ENCODE results near the gene SMURF2. TPM values are rescaled to one million over a fixed set of nuclear protein-coding genes. Genes with fewer than 3 reads are reported as not detected.

Gene SMURF2
- total and polyA plus RNA-seq, 2 donors (not counting 1 experiment from before 2014, with no cell fraction given) = 96.3 to 108 TPM

DNA sequence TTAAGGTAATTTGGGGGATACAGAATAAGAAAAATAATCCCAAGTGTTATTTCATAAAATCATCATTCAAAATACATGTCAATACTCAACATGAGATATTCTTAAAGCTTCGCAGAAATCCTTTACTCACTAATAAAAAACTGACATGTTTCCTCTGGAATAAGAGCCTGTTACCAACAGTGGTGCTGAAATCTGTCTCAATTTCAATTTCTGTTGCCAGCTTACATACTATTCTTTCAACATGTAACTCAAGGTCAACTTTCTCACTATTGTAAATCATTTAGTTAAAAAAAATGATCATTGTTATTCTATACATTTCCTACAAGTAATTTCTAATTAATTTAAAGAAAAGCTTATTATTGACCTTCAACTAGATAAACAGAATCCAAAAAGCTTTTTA is 87.5 kb downstream of the SMURF2 start:
- Histone ChIP-seq H4K20me1 (ENCODE audit: control insufficient read depth, extremely low read depth, insufficient read depth, low read length) (no peaks in the 10 kb centered on the region), H3K4me3 (replicated peaks in 1 of 4; ENCODE audit: control extremely low read depth in 1 of 4, insufficient read depth in 1 of 4, low read depth in 3 of 4, low read length in 4 of 4) (no peak overlapping the region), H3K9ac (ENCODE audit: insufficient read depth, low read length) (no peak overlapping the region), H2AFZ (ENCODE audit: low read length) (no peak overlapping the region), H3K27me3 (ENCODE audit: control insufficient read depth, insufficient read depth, low read length) (no peaks in the 10 kb centered on the region), H3K36me3 (ENCODE audit: control insufficient read depth, insufficient read depth, low read length) (peaks cover 5% of the 10 kb centered on the region), H3K4me1 (ENCODE audit: control insufficient read depth, extremely low read depth, insufficient read depth, low read length) (peaks cover 7% of the 10 kb centered on the region), H3K79me2 (ENCODE audit: control insufficient read depth, insufficient read depth, low read length) (peaks cover 28% of the 10 kb centered on the region), H3K27ac (ENCODE audit: insufficient read depth, low read length) (no peak overlapping the region), H3K4me2 (ENCODE audit: extremely low read depth, insufficient read depth, low read length) (no peak overlapping the region), H3K9me3 (ENCODE audit: control insufficient read depth, insufficient read depth, low read depth, low read length) (no peaks in the 10 kb centered on the region)
- DNase-seq (ENCODE audit: low read depth in 2 of 2) = peak in 1 of 2 donors; percentile 12
- no peak for TF ChIP-seq EZH2 (IDR thresholded peaks at IDR 0.05; ENCODE audit: low read length, missing control alignments)
- TF ChIP-seq, protein P1, sequence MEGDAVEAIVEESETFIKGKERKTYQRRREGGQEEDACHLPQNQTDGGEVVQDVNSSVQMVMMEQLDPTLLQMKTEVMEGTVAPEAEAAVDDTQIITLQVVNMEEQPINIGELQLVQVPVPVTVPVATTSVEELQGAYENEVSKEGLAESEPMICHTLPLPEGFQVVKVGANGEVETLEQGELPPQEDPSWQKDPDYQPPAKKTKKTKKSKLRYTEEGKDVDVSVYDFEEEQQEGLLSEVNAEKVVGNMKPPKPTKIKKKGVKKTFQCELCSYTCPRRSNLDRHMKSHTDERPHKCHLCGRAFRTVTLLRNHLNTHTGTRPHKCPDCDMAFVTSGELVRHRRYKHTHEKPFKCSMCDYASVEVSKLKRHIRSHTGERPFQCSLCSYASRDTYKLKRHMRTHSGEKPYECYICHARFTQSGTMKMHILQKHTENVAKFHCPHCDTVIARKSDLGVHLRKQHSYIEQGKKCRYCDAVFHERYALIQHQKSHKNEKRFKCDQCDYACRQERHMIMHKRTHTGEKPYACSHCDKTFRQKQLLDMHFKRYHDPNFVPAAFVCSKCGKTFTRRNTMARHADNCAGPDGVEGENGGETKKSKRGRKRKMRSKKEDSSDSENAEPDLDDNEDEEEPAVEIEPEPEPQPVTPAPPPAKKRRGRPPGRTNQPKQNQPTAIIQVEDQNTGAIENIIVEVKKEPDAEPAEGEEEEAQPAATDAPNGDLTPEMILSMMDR (conservative IDR thresholded peaks at IDR 0.05 in 1 of 2, IDR thresholded peaks at IDR 0.05 in 1 of 2; ENCODE audit: low read depth in 1 of 2, low read length in 2 of 2) = no peak

DNA sequence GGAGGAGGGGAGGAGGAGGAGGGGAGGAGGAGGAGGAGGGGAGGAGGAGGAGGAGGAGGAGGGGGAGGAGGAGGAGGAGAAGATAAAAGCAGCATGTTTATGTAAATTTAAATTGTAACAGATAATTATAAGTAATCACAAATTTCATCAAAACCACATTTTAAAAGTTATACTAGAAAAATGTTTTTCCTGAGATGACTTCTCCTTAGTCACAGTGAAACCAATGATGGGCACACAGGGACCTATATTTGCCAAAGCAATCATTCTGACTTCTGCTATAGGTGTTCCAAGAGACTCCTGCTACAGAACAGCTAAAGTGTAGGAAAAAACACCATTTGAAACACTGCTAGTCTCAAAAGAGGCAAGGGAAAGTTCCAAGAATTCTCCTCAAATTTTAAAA is 88.9 kb downstream of the SMURF2 start:
- H3K4me3 ChIP-seq (replicated peaks in 1 of 4; ENCODE audit: control extremely low read depth in 1 of 4, insufficient read depth in 1 of 4, low read depth in 3 of 4, low read length in 4 of 4) = no peak overlapping the region
- no peak overlapping the region for H2AFZ ChIP-seq (ENCODE audit: low read length)
- H3K27ac ChIP-seq (ENCODE audit: insufficient read depth, low read length) = peak overlapping the region; percentile 33
- H3K9me3 ChIP-seq (ENCODE audit: control insufficient read depth, insufficient read depth, low read depth, low read length) = no peaks in the 10 kb centered on the region
- no peak overlapping the region for H3K4me2 ChIP-seq (ENCODE audit: extremely low read depth, insufficient read depth, low read length)
- no peak overlapping the region for H3K9ac ChIP-seq (ENCODE audit: insufficient read depth, low read length)
- TF ChIP-seq, protein P1 (conservative IDR thresholded peaks at IDR 0.05 in 1 of 2, IDR thresholded peaks at IDR 0.05 in 1 of 2; ENCODE audit: low read depth in 1 of 2, low read length in 2 of 2) = no peak
- no peak for TF ChIP-seq EZH2 (IDR thresholded peaks at IDR 0.05; ENCODE audit: low read length, missing control alignments)
- no peaks in the 10 kb centered on the region for H3K27me3 ChIP-seq (ENCODE audit: control insufficient read depth, insufficient read depth, low read length)
- H3K79me2 ChIP-seq (ENCODE audit: control insufficient read depth, insufficient read depth, low read length) = peaks cover 26% of the 10 kb centered on the region
- DNase-seq (ENCODE audit: low read depth in 2 of 2) = no peak
- no peaks in the 10 kb centered on the region for H4K20me1 ChIP-seq (ENCODE audit: control insufficient read depth, extremely low read depth, insufficient read depth, low read length)
- H3K36me3 ChIP-seq (ENCODE audit: control insufficient read depth, insufficient read depth, low read length) = peaks cover 8% of the 10 kb centered on the region
- H3K4me1 ChIP-seq (ENCODE audit: control insufficient read depth, extremely low read depth, insufficient read depth, low read length) = peaks cover 7% of the 10 kb centered on the region

DNA sequence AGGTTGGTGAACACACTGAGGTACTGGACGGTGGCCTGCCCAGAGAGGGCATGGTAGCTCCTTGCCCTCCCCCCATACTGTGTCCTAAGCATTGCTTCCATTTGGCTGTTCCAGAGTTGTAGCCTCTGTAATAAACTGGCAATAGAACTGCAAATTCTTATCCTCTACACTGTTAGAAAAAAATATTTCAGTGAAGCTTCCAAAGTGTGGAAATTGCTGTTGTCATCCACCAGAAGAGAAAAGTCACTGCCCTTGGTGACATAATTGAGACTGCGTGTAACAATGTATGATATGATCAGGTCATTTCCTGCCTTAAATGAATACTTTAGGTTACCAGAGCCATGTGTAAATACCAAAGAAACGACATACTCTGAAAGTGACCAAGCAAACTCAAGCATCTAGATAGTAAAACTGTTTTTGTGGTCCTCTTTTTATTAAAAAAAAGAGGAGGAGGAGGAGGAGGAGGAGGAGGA is 89.4 kb downstream of the SMURF2 start:
- Histone ChIP-seq H3K9me3 (ENCODE audit: control insufficient read depth, insufficient read depth, low read depth, low read length) (no peaks in the 10 kb centered on the region), H3K79me2 (ENCODE audit: control insufficient read depth, insufficient read depth, low read length) (peaks cover 26% of the 10 kb centered on the region), H3K4me2 (ENCODE audit: extremely low read depth, insufficient read depth, low read length) (no peak overlapping the region), H3K27me3 (ENCODE audit: control insufficient read depth, insufficient read depth, low read length) (no peaks in the 10 kb centered on the region), H4K20me1 (ENCODE audit: control insufficient read depth, extremely low read depth, insufficient read depth, low read length) (no peaks in the 10 kb centered on the region), H3K36me3 (ENCODE audit: control insufficient read depth, insufficient read depth, low read length) (peaks cover 10% of the 10 kb centered on the region), H3K27ac (ENCODE audit: insufficient read depth, low read length) (peak overlapping the region; percentile 60), H3K4me1 (ENCODE audit: control insufficient read depth, extremely low read depth, insufficient read depth, low read length) (peaks cover 7% of the 10 kb centered on the region), H3K9ac (ENCODE audit: insufficient read depth, low read length) (peak overlapping the region; percentile 16), H2AFZ (ENCODE audit: low read length) (no peak overlapping the region), H3K4me3 (replicated peaks in 1 of 4; ENCODE audit: control extremely low read depth in 1 of 4, insufficient read depth in 1 of 4, low read depth in 3 of 4, low read length in 4 of 4) (no peak overlapping the region)
- peak; percentile 26 to 70 for DNase-seq (ENCODE audit: low read depth in 2 of 2)
- TF ChIP-seq, protein P1 (conservative IDR thresholded peaks at IDR 0.05 in 1 of 2, IDR thresholded peaks at IDR 0.05 in 1 of 2; ENCODE audit: low read depth in 1 of 2, low read length in 2 of 2) = no peak
- TF ChIP-seq EZH2 (IDR thresholded peaks at IDR 0.05; ENCODE audit: low read length, missing control alignments) = no peak
